ENCODE measurements around the gene TRPC4AP. TPM values are rescaled to one million over a fixed set of nuclear protein-coding genes. Genes with fewer than 3 reads are reported as not detected.

The TRPC4AP gene
- total RNA-seq, 1 experiment from 2014 or later = 57.2 TPM

GRCh38 chr20:34988191-34988540, 104.4 kb downstream of the TRPC4AP start:
- DNase-seq (ENCODE audit: low spot score) = no peak

DNA sequence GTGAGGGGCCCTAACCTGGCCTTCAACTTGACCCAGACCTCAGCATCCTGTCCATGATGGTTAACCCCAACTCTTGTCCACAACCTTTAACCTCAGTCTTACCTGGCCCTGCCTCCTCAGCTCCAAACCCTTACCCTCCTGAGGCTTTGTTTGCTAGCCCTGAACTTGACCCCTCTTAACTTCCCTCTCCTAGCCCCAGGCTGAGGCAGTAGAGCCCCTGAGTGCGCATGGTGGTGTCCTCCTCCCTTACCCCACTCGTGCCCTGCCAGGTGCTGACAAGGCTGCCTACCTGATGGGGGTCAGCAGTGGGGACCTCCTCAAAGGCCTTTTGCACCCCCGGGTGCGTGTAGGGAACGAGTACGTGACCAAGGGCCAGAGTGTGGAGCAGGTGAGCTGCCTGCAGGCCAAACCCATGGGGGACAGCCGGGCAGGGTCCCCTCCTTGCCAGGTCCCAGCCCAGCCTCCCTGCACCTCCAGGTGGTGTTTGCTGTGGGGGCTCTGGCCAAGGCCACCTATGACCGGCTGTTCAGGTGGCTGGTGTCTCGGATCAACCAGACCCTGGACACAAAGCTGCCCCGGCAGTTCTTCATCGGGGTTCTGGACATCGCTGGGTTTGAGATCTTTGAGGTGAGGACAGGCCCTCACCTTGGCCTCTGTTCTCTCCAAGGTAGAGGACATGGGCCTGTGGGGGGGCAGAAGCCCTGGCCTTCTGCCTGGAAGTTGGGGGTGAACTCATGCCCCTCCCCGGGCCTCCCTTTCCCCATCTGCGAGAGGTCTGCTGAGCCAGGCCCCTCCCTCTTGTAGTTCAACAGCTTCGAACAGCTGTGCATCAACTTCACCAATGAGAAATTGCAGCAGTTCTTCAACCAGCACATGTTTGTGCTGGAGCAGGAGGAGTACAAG, 105.1 kb downstream of the TRPC4AP start:
- no peak for DNase-seq (ENCODE audit: low spot score)

DNA sequence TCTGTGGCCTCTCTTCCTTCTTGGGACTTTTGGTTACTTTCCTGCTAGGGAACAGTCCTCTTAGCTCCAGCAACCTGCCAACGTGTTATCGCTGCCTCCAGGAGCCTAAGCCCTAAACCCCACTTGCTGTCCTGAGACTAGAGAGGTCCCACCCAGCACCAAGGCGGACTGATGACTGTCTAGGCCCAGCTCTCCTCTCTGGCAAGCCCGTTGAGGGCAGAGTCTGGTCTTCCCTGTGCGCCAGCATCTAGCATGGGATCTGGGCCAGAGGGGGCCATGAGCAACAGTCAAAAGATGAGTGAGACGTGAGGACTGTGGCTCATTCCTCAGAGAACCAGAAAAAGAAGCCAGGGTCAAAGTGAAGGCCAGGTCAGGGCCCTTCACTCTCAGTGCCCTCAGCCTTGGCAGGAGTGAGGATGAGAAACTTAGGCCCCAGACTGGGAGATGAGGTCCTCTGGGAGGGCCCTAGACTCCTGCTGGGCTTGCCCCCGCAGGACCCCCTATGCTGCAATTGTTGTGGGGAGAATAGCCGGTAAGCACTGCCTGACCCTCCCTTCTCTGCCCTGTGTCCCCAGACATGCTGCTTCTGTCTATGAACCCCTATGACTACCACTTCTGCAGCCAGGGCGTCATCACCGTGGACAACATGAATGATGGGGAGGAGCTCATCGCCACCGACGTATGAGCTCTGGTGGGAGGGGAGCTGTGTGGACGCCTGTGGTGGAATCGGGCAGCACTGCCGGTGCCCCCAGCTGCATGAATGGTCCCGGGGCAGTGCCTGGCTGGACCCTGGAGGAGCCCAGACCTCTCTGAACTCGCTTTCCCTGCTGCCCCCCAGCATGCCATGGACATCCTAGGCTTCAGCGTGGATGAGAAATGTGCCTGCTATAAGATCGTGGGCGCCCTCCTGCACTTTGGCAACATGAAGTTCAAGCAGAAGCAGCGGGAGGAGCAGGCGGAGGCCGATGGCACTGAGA, 106.0 kb downstream of the TRPC4AP start:
- DNase-seq (ENCODE audit: low spot score) = no peak

DNA sequence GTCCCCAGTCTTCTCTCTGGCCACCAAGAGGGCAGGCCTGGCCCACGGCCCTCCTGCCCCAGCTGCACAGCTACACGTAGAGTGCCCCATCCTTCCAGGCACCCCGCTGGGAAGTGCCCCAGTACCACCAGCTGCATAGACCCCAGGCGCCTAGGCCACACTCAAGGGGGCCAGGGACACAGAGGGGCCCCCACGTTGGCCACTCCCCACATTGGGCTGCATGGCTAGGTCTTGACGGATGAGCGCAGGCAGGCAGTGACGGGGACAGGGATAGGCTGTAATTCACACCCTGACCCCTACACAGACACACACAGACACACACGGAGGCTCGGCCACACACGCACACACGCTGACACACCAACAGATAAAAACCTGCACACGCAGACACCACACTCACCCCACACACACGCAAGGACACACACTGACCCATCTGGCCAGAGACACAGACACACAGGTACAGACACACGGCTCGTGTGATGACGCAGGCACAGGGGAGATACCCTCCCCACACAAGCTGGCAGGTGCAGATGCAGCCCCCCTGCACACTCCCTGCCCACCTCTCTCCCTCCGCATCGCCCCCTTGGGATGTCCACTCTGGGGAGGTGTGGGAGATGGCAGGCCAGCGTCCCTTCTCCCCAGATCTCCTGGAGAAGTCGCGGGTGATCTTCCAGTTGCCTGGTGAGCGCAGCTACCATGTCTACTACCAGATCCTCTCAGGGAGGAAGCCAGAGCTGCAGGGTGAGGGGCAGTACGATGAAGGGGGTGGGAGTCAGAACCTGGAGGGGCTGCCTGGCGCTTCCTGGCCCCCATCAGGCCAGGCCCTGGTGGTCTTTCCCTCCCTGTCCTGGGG, 106.9 kb downstream of the TRPC4AP start:
- DNase-seq (ENCODE audit: low spot score) = no peak

DNA sequence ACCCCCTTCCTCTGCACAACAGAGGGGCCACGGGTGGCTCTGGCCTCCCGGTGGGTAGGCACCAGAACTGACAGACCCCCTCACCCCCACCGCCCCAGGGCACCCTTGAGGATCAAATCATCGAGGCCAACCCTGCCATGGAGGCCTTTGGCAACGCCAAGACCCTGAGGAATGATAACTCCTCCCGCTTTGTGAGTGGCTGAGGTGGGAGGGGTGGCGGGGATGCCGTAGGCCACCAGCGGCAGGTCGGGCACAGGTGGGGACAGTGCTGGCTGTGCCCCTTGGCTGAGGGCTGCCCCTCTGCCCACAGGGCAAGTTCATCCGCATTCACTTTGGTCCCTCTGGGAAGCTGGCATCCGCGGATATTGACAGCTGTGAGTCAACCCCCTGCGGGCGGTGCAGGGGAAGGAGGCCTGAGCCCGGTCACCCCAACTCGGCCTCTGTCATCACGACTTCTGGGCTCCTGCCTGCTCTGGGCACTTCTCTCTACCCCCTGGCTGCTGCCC, 107.8 kb downstream of the TRPC4AP start:
- DNase-seq (ENCODE audit: low spot score) = no peak

DNA sequence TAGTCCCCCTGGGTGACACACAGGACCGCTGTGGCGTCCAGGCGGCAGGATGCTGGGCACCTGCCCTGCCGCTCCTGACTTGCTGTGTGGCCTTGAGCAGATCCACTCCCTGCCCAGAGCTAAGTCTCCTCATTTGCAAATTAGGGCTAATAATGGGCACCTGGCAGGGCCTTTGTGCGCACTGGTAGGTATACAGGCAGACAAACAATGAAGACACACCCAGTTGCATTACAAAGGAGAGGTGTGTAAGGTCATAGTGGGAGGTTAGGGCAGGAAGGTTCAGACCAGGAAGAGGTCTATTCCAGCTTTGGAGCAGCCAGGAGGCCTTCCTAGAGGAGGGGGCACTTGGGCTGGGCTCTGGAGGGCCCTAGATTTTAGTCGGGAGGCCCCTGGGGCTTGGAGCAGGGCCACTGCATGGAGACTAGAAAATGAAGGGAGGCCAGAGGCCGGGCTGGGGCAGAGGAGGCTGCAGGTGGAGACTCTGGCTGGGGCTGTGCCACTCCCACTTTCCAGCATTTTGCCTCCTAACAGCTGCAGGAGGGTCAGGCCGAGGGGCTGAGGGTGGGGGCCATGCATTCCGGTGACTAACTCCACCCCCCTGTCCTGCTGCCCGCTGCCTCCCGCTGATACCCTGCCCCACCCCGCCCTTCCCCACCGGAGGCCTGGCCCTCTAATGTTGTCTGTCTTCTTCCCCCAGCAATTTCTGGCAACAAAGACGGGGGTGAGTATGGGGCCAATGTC, 108.4 kb downstream of the TRPC4AP start:
- DNase-seq (ENCODE audit: low spot score) = no peak

DNA sequence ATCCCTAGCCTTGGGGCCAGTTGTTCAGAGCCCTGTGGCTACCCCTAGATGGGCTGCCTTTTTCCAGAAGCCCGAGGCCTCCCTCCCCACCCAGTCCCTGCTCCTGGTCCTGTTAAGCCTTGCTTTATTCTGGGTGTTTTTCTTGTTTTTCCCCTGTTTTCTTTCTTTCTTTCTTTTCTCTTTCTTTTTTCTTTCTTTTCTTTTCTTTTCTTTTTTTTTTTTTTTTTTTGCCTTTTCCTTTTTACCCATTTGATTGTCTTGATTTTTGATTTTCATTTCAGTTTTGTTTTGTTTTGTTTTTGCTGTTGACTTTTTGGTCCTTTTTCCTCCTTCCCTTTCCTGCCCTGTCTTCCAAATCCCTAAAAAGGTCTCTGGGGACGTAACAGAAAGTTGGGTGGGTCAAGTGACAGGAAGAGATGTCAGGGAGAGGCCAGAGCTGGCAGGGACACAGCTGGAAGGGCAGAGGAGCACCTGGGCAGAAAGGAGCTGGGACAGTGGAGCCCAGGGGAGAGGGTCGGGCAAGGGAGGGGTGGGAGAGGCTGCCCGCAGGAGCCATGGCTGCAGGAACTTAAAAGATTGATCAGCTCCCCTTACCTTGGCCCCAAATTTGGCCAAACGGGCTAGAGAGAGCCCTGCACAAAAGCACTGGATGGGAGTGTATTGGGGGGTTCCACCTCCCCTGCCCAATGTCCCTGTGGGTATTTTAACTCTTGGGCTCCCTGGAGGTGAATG, 109.4 kb downstream of the TRPC4AP start:
- DNase-seq (ENCODE audit: low spot score) = no peak

GRCh38 chr20:34982270-34983088, 110.1 kb downstream of the TRPC4AP start:
- no peak for DNase-seq (ENCODE audit: low spot score)

- peak; percentile 34 for DNase-seq (ENCODE audit: low spot score)
Measured at GRCh38 chr20:34980543-34981233, 111.9 kb downstream of the TRPC4AP start.

GRCh38 chr20:34979366-34980153, 113.0 kb downstream of the TRPC4AP start:
- DNase-seq (ENCODE audit: low spot score) = no peak

GRCh38 chr20:34978092-34978744, 114.4 kb downstream of the TRPC4AP start:
- no peak for DNase-seq (ENCODE audit: low spot score)

DNA sequence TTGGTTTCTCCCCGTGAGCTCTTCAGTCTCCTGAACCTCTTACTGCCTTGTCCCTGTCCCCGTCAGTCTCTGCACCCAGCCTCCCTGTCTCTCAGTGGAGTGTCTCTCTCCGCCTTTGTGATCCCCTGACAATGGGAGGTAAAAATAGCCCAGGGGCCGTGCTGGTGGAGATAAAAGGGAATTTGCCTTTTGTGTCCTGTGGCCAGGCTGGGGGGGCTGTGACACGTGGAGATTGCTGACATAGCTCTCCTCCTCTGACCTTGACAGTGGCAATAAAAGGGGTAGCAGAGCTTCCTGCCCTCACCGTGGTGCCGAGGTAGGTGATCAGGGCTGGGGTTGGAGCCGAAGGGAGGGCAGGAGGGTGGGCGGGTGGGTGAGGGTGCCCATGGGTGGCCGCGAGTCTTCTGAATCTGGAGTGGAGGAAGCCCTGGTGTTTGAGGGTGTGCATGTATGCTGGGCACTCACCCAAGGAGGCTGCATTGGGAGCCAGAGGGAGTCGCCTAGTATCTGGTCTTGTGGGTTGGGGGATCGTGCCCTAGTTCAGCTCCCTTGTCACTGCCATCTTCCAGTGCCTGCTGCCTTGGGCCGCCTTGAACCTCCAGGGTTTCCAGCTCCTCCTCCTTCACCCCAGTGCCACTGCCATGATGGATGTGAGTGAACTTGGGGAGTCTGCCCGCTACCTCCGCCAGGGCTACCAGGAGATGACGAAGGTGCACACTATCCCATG, 115.1 kb downstream of the TRPC4AP start:
- no peak for DNase-seq (ENCODE audit: low spot score)

GRCh38 chr20:34976286-34976685, 116.3 kb downstream of the TRPC4AP start:
- no peak for DNase-seq (ENCODE audit: low spot score)

- no peak for DNase-seq (ENCODE audit: low spot score)
Measured at GRCh38 chr20:34974246-34974645, 118.4 kb downstream of the TRPC4AP start.

DNA sequence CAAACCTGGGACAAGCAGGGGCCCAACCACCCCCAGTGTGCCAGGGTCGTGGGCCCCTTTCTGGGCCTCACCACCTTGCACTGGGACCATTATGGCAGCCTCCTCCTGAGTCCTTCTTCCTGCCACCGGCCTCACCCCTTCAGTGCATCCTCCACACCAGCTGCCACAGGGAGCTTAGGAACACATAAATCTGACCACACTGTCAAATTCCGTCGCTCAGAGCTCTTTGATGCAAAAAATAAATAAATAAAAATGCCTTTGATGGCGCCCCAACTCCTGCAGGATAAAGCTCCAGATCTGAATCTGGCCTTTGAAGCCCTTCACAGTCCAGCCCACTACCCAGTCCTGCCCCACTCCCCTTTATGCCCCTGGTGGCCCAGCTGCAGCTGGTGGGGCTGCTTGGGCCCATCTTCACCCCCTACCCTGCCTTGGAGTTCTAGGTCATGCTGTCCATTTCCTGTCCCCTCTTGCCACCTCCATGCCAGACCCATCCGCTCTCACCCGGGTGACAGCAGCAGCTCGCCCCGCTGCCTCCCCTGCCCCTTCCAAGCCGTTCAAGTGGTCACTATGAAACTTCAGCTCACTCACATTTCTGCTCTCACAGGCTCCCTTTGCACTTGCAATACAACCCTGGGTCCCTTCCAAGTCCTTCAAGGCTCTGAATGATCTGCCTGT, 120.9 kb downstream of the TRPC4AP start:
- no peak for DNase-seq (ENCODE audit: low spot score)

All from HT-29 (cell line).